Neural progenitor cell (in vitro differentiated cells): Measurements from ENCODE around the gene STN1. TPM values are rescaled to one million over a fixed set of nuclear protein-coding genes. Genes with fewer than 3 reads are reported as not detected.

Source experiments
- DNase-seq: peaks from one replicate; pipeline ENCODE4 v3.0.0-alpha.2; 2016; ENCODE audit warnings: low spot score
- H2AFZ ChIP-seq: fragments of 200-600 bp; sonication (generic); replicated peaks from 2 replicates; pipeline ENCODE4 v1.6.1; 2016; ENCODE audit warnings: antibody characterized with exemption
- H3F3A ChIP-seq: fragments of 200-600 bp; sonication (generic); 2 replicates; pipeline ENCODE4 v1.6.1; 2016; ENCODE audit warnings: antibody characterized with exemption, low read depth
- H3K27ac ChIP-seq: fragments of 200-600 bp; sonication (generic); 2 replicates; pipeline ENCODE4 v1.5.1; 2016; ENCODE audit warnings: mild to moderate bottlenecking
- H3K27me3 ChIP-seq: fragments of 200-600 bp; sonication (generic); 2 replicates; pipeline ENCODE4 v1.6.1; 2016; ENCODE audit warnings: mild to moderate bottlenecking, moderate library complexity
- H3K36me3 ChIP-seq: fragments of 200-600 bp; sonication (generic); 2 replicates; pipeline ENCODE4 v1.5.1; 2016
- H3K4me1 ChIP-seq: fragments of 200-600 bp; sonication (generic); 2 replicates; pipeline ENCODE4 v1.6.1; 2016; ENCODE audit warnings: mixed run types
- H3K4me2 ChIP-seq: fragments of 200-600 bp; sonication (generic); 2 replicates; pipeline ENCODE4 v1.6.1; 2016
- H3K4me3 ChIP-seq: fragments of 200-600 bp; sonication (generic); 2 replicates; pipeline ENCODE4 v1.5.1; 2016
- H3K79me2 ChIP-seq: fragments of 200-600 bp; sonication (generic); 2 replicates; pipeline ENCODE4 v1.6.1; 2016; ENCODE audit warnings: low read depth
- H3K9ac ChIP-seq: fragments of 200-600 bp; sonication (generic); 2 replicates; pipeline ENCODE4 v1.6.1; 2016
- H3K9me3 ChIP-seq: fragments of 200-600 bp; sonication (generic); 2 replicates; pipeline ENCODE4 v1.5.1; 2016; ENCODE audit warnings: low read depth
- H4K20me1 ChIP-seq: fragments of 200-600 bp; sonication (generic); 2 replicates; pipeline ENCODE4 v1.6.1; 2016; ENCODE audit warnings: low read depth
- H3K27ac Mint-ChIP-seq: 3 replicates; pipeline ENCODE4 v1.8.0; 2021; ENCODE audit warnings: mixed read lengths
- H3K27me3 Mint-ChIP-seq: 2 replicates; pipeline ENCODE4 v1.8.0; 2022; ENCODE audit warnings: low read depth, mild to moderate bottlenecking, inconsistent platforms, moderate library complexity, mixed read lengths; ENCODE audit not compliant: insufficient read depth
- H3K36me3 Mint-ChIP-seq: 3 replicates; pipeline ENCODE4 v1.8.0; 2021; ENCODE audit warnings: mixed read lengths
- H3K4me1 Mint-ChIP-seq: 3 replicates; pipeline ENCODE4 v1.8.0; 2021; ENCODE audit warnings: mixed read lengths
- H3K4me3 Mint-ChIP-seq: 3 replicates; pipeline ENCODE4 v1.8.0; 2021; ENCODE audit warnings: mild to moderate bottlenecking, moderate library complexity, mixed read lengths
- H3K9me3 Mint-ChIP-seq: 3 replicates; pipeline ENCODE4 v1.8.0; 2020; ENCODE audit warnings: mixed read lengths
- CTCF ChIP-seq: fragments of 200-600 bp; sonication (generic); IDR thresholded peaks from 2 replicates; pipeline ENCODE4 v1.5.1; 2017; ENCODE audit warnings: antibody characterized with exemption, mild to moderate bottlenecking
- EZH2 ChIP-seq: fragments of 200-600 bp; sonication (generic); IDR thresholded peaks from 2 replicates; pipeline ENCODE4 v1.6.1; 2017; ENCODE audit warnings: antibody characterized with exemption, mild to moderate bottlenecking, moderate library complexity
- EZH2phosphoT487 ChIP-seq: fragments of 200-600 bp; sonication (generic); IDR thresholded peaks from 2 replicates; pipeline ENCODE4 v1.6.1; 2017; ENCODE audit warnings: antibody characterized with exemption
- total RNA-seq: library from RNA; depleted of rRNA; stranded (reverse); fragments of >200 nt; gene quantifications from 2 replicates; pipeline ENCODE4 v1.2.3, GENCODE V29; 2015; ENCODE audit warnings: low replicate concordance

STN1 gene
- total RNA-seq, 1 donor from 2014 or later, result 32.0 TPM

GRCh38 chr10:103834436-103835095 lies 83.4 kb downstream of the STN1 start:
- peaks cover 4% of the 10 kb centered on the region for H3K9me3 Mint-ChIP-seq
- Histone ChIP-seq H4K20me1 (peaks cover 4% of the 10 kb centered on the region), H3K27ac (no peak overlapping the region), H3K27me3 (peaks cover 5% of the 10 kb centered on the region), H3F3A (peaks cover 14% of the 10 kb centered on the region), H3K9ac (no peak overlapping the region), H2AFZ (no peak overlapping the region), H3K4me1 (peaks cover 16% of the 10 kb centered on the region), H3K36me3 (no peaks in the 10 kb centered on the region), H3K4me3 (no peak overlapping the region), H3K4me2 (no peak overlapping the region), H3K79me2 (no peaks in the 10 kb centered on the region), H3K9me3 (peaks cover 7% of the 10 kb centered on the region)
- H3K36me3 Mint-ChIP-seq, result peaks cover 2% of the 10 kb centered on the region
- H3K4me3 Mint-ChIP-seq, result no peak overlapping the region
- H3K27me3 Mint-ChIP-seq, result peaks cover 4% of the 10 kb centered on the region
- TF ChIP-seq EZH2, result no peak
- DNase-seq, result no peak
- H3K27ac Mint-ChIP-seq, result no peak overlapping the region
- H3K4me1 Mint-ChIP-seq, result peaks cover 41% of the 10 kb centered on the region

- Histone ChIP-seq H3K79me2 (no peaks in the 10 kb centered on the region), H3K9me3 (peaks cover 7% of the 10 kb centered on the region), H2AFZ (no peak overlapping the region), H4K20me1 (peaks cover 6% of the 10 kb centered on the region), H3K27ac (no peak overlapping the region), H3K36me3 (no peaks in the 10 kb centered on the region), H3K4me3 (no peak overlapping the region), H3K4me2 (peak overlapping the region; percentile 16), H3K9ac (no peak overlapping the region), H3F3A (peaks cover 18% of the 10 kb centered on the region), H3K4me1 (peaks cover 22% of the 10 kb centered on the region), H3K27me3 (no peaks in the 10 kb centered on the region)
- TF ChIP-seq CTCF, result no peak
- TF ChIP-seq EZH2phosphoT487, result no peak
- TF ChIP-seq EZH2, result no peak
- Mint-ChIP-seq H3K36me3 (peaks cover 2% of the 10 kb centered on the region), H3K9me3 (peaks cover 4% of the 10 kb centered on the region), H3K4me1 (peaks cover 42% of the 10 kb centered on the region), H3K27me3 (peaks cover 4% of the 10 kb centered on the region), H3K27ac (no peak overlapping the region), H3K4me3 (no peak overlapping the region)
- DNase-seq, result no peak
Measured at GRCh38 chr10:103833731-103834365, 84.1 kb downstream of the STN1 start.

- Histone ChIP-seq H2AFZ (no peak overlapping the region), H3K36me3 (no peaks in the 10 kb centered on the region), H3K79me2 (no peaks in the 10 kb centered on the region), H3K4me2 (no peak overlapping the region), H3K9ac (no peak overlapping the region), H3F3A (peaks cover 18% of the 10 kb centered on the region), H3K4me3 (no peak overlapping the region), H3K27me3 (peaks cover 1% of the 10 kb centered on the region), H3K4me1 (peaks cover 30% of the 10 kb centered on the region), H4K20me1 (peaks cover 6% of the 10 kb centered on the region), H3K9me3 (peaks cover 7% of the 10 kb centered on the region), H3K27ac (no peak overlapping the region)
- no peak for DNase-seq
- Mint-ChIP-seq H3K36me3 (peaks cover 5% of the 10 kb centered on the region), H3K4me1 (peaks cover 47% of the 10 kb centered on the region), H3K9me3 (peaks cover 4% of the 10 kb centered on the region), H3K4me3 (no peak overlapping the region), H3K27me3 (peaks cover 4% of the 10 kb centered on the region), H3K27ac (no peak overlapping the region)
- TF ChIP-seq EZH2phosphoT487 (no peak), EZH2 (no peak)
Measured at GRCh38 chr10:103832806-103833205, 85.2 kb downstream of the STN1 start.

Other genes with a start within 250 kb of the STN1 start
- 2.3 and 4.7 TPM in 2 replicates for gene SH3PXD2A, start 62.6 kb downstream of the STN1 start, total RNA-seq
- 33.5 and 42.7 TPM in 2 replicates for gene SLK, start 49.0 kb upstream of the STN1 start, total RNA-seq
- gene COL17A1, start 167.7 kb upstream of the STN1 start, total RNA-seq, result 1.5 and 2.3 TPM in 2 replicates
- 15.5 and 18.2 TPM in 2 replicates for gene SFR1, start 204.0 kb upstream of the STN1 start, total RNA-seq